Measurements from ENCODE around the gene GJC2. TPM values are rescaled to one million over a fixed set of nuclear protein-coding genes. Genes with fewer than 3 reads are reported as not detected.

Gene GJC2
- 3.2 TPM for polyA plus RNA-seq (2012; ENCODE audit: insufficient read length, low read depth)

- TF ChIP-seq, protein P1, sequence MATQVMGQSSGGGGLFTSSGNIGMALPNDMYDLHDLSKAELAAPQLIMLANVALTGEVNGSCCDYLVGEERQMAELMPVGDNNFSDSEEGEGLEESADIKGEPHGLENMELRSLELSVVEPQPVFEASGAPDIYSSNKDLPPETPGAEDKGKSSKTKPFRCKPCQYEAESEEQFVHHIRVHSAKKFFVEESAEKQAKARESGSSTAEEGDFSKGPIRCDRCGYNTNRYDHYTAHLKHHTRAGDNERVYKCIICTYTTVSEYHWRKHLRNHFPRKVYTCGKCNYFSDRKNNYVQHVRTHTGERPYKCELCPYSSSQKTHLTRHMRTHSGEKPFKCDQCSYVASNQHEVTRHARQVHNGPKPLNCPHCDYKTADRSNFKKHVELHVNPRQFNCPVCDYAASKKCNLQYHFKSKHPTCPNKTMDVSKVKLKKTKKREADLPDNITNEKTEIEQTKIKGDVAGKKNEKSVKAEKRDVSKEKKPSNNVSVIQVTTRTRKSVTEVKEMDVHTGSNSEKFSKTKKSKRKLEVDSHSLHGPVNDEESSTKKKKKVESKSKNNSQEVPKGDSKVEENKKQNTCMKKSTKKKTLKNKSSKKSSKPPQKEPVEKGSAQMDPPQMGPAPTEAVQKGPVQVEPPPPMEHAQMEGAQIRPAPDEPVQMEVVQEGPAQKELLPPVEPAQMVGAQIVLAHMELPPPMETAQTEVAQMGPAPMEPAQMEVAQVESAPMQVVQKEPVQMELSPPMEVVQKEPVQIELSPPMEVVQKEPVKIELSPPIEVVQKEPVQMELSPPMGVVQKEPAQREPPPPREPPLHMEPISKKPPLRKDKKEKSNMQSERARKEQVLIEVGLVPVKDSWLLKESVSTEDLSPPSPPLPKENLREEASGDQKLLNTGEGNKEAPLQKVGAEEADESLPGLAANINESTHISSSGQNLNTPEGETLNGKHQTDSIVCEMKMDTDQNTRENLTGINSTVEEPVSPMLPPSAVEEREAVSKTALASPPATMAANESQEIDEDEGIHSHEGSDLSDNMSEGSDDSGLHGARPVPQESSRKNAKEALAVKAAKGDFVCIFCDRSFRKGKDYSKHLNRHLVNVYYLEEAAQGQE (IDR thresholded peaks at IDR 0.05; ENCODE audit: insufficient read depth in 1 of 2, low read depth in 2 of 2, low read length in 2 of 2) = no peak
- TF ChIP-seq SIN3A (IDR thresholded peaks at IDR 0.05; ENCODE audit: borderline replicate concordance, insufficient read depth, low read length) = no peak
- TF ChIP-seq TAF1 (IDR thresholded peaks at IDR 0.05; ENCODE audit: borderline replicate concordance, insufficient read depth, low read length) = no peak
- TF ChIP-seq FOXP2 (optimal IDR thresholded peaks at IDR 0.05; ENCODE audit: borderline replicate concordance, extremely low read depth, extremely low read length, insufficient read depth) = no peak
- no peak for TF ChIP-seq POLR2AphosphoS5 (IDR thresholded peaks at IDR 0.05; ENCODE audit: low read depth, low read length)
Observed at GRCh38 chr1:228149406-228150119, at the start of gene GJC2. TSS of gene GJC2 (plus strand) at chr1:228149930. CDS start at chr1:228157759, 7,829 bp downstream.

GRCh38 chr1:228100822-228101613, 48.7 kb upstream of the GJC2 start:
- TF ChIP-seq POLR2AphosphoS5 (IDR thresholded peaks at IDR 0.05; ENCODE audit: low read depth, low read length) (no peak; the same call in none of the 2 replicates), SIN3A (IDR thresholded peaks at IDR 0.05; ENCODE audit: borderline replicate concordance, insufficient read depth, low read length) (no peak), TAF1 (IDR thresholded peaks at IDR 0.05; ENCODE audit: borderline replicate concordance, insufficient read depth, low read length) (no peak), FOXP2 (optimal IDR thresholded peaks at IDR 0.05; ENCODE audit: borderline replicate concordance, extremely low read depth, extremely low read length, insufficient read depth) (no peak)
- TF ChIP-seq, protein P1 (IDR thresholded peaks at IDR 0.05; ENCODE audit: insufficient read depth in 1 of 2, low read depth in 2 of 2, low read length in 2 of 2) = no peak

- TF ChIP-seq, protein P1 (IDR thresholded peaks at IDR 0.05; ENCODE audit: insufficient read depth in 1 of 2, low read depth in 2 of 2, low read length in 2 of 2) = no peak
- TF ChIP-seq POLR2AphosphoS5 (IDR thresholded peaks at IDR 0.05; ENCODE audit: low read depth, low read length) = no peak
- TF ChIP-seq SIN3A (IDR thresholded peaks at IDR 0.05; ENCODE audit: borderline replicate concordance, insufficient read depth, low read length) = no peak
- no peak for TF ChIP-seq TAF1 (IDR thresholded peaks at IDR 0.05; ENCODE audit: borderline replicate concordance, insufficient read depth, low read length)
- no peak for TF ChIP-seq FOXP2 (optimal IDR thresholded peaks at IDR 0.05; ENCODE audit: borderline replicate concordance, extremely low read depth, extremely low read length, insufficient read depth)
Observed at GRCh38 chr1:228101614-228101993, 48.1 kb upstream of the GJC2 start.

DNA sequence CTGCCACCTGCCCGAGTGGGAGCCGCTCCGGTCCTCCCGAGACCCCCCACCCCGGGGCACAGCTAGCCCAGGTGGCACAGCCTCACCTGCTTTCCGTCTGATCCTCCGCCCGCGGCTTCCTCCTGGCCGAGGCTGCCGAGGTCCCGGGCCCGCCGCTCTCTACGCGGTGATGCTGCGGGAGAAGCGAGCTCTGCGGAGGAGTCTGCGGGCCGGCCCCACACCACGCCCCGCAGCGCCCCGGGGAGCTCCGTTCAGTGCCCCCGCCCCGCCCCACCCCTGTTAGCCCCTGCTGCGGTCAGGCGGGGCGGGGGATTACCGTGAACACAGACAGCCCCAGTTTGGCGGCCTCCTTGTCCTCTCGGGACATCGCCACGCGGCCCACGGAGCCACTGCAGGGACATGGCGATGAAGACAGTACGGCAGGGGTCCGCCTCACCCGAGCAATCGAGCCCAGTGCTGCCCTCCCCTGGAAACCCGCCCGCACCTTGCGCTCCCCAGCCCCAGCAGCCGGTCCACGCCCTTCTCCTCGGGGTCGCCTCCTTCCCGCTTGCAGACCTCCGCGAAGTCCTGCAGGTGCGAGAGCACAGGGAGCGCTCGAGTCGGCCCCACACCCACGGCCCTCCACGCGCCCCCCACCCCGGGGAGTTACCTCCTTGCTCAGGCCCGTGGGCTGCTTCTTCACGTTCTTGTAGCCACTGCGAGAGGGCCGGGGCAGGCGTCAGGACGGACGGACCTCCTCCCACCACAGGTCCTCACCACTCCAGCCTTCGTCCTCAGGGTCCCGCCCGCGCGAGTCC, 47.5 kb upstream of the GJC2 start:
- TF ChIP-seq, protein P1 (IDR thresholded peaks at IDR 0.05; ENCODE audit: insufficient read depth in 1 of 2, low read depth in 2 of 2, low read length in 2 of 2) = no peak
- TF ChIP-seq POLR2AphosphoS5 (IDR thresholded peaks at IDR 0.05; ENCODE audit: low read depth, low read length) = no peak
- TF ChIP-seq TAF1 (IDR thresholded peaks at IDR 0.05; ENCODE audit: borderline replicate concordance, insufficient read depth, low read length) = no peak
